Activated T-cell treated with anti-CD3 and anti-CD28 coated beads for 24 hours (primary cell): ENCODE data around the gene LSAMP.
"Not testable (repeated sequence)": the region's sequence is repeated elsewhere in the genome, so short reads cannot be mapped to it uniquely, and the experiment has no call there.

Experiments used
- DNase-seq: peaks from one replicate; pipeline ENCODE4 v3.0.0-alpha.2; 2020; ENCODE audit warnings: low read depth

The LSAMP gene

DNA sequence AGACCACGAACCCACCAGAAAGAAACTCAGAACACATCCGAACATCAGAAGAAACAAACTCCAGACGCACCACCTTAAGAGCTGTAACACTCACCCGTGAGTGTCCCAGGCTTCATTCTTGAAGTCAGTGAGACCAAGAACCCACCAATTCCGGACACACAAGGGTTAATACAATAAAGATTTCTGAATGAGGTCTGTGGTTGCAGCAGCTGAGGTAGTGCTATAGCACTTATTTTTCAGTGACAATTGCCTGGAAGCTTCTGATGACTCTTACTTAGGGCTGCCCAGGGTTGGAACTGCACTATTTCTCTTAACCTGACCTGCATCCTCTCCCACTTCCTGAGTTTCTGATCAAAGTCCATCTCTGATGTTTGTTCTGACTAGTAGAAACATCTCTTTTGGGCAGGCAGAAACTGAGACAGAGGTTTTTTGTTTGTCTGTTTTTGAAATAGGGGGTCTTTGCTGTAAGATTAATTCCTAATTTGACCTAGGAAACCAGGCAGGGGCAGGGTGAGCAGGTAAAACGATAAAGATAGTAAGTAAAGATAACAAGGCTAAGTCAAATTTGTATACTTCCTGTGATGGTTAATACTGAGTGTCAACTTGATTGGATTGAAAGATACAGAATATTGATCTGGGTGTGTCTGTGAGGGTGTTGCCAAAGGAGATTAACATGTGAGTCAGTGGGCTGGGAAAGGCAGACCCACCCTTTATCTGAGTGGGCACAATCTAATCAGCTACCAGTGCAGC lies 652.9 kb downstream of the LSAMP start:
- peak; percentile 11 for DNase-seq

GRCh38 chr3:115791271-115792153 lies 653.8 kb downstream of the LSAMP start:
- not testable (repeated sequence) for DNase-seq

DNA sequence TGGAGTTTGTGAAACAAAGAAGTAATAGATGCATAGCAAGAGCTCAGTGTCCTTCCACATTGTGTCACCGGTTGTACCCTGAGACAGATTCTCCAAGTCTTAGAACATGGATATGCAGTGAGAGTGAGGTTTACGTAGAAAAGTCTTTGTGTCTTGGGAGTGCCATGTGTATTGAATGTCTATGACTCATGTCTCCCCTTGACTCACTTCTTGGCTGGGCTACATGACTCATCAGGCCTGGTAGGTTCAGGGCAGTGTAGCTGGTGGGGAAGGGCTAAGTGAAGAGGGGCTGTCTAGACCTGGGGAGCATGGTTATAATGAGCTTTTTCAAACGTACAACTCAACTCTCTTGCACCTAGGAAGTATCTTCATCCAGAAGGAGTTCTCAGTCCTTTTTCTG lies 654.5 kb downstream of the LSAMP start:
- DNase-seq = peak; percentile 60

DNA sequence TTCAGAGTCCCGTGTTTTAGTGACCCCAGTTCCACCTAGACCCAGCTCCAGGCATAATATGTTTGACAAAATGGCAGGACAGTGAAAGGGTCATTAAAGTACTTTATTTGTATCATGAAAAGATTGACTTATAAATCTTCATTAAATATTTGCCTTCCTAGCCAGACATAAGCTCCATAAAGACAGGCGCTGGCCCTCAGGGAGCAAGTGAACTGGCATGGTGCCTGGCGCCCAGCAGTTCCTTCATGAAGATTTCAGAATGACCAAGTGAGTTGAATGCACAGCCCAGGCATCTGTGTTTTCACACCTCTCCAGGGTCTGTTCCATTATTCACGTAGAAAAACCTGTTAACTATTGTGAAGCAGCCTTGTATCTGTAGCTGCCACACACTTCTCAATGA lies 655.8 kb downstream of the LSAMP start:
- DNase-seq = no peak

- DNase-seq = no peak
These were observed 656.3 kb downstream of the LSAMP start for GRCh38 chr3:115788921-115789470.

DNA sequence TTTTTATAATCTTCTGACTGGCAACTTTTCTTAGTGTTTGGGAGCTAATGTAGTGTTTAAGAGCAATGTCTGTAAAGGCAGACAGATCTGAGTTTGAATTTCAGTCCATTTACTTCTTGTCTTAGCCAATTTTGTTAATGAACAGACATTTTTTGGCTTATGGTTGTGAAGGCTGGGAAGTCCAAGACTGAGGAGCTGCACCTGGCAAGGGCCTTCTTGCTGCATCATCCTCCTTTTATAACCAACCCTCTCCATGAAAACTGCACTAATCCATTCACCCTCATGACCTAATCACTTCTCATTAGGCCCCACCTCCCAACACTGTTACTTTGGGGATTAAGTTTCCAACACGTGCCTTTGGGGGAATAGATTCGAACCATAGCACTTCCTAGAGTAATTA lies 657.5 kb downstream of the LSAMP start:
- DNase-seq = no peak

GRCh38 chr3:115785782-115786181 lies 659.5 kb downstream of the LSAMP start:
- DNase-seq = no peak

- no peak for DNase-seq
These were observed 660.3 kb downstream of the LSAMP start for GRCh38 chr3:115784739-115785536.

- peak; percentile 88 for DNase-seq
These were observed 661.1 kb downstream of the LSAMP start for GRCh38 chr3:115783938-115784738.

DNA sequence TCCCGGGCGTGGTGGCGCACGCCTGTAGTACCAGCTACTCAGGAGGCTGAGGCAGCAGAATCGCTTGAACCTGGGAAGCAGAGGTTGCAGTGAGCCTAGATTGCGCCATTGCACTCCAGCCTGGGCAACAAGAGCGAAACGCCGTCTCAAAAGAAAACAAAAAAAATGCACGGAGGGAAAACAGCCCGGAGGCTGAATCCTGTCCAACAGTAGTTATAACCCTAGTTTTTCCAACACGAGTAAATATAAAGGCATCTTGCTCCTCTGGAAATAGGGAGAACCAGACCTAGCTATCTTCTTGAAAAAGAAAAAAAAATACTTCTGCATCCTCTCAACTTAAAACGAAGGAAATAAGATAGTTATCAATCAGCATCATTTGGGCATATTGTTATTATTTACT lies 661.9 kb downstream of the LSAMP start:
- DNase-seq = not testable (repeated sequence)

- no peak for DNase-seq
These were observed 666.3 kb downstream of the LSAMP start for GRCh38 chr3:115779011-115779410.

- no peak for DNase-seq
These were observed 672.3 kb downstream of the LSAMP start for GRCh38 chr3:115772951-115773350.

DNA sequence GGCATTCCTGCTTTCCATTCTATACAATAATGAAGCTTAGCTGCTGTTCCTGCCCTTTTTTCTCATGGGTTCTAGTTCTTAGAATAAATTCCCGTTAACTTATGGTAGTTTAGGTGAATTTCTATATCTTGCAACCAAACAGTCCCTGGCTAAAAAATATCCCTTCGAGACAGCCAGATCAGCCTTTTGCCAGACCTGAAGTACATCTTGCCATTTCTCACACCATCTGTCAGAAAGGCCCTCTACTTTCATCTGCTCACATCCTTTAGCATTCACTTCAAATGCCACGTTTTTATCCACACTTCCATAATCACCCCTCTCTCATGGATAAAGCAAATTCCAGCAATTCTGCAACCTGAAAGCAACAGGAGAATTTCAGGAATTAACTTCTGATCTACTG lies 676.6 kb downstream of the LSAMP start:
- DNase-seq = no peak

DNA sequence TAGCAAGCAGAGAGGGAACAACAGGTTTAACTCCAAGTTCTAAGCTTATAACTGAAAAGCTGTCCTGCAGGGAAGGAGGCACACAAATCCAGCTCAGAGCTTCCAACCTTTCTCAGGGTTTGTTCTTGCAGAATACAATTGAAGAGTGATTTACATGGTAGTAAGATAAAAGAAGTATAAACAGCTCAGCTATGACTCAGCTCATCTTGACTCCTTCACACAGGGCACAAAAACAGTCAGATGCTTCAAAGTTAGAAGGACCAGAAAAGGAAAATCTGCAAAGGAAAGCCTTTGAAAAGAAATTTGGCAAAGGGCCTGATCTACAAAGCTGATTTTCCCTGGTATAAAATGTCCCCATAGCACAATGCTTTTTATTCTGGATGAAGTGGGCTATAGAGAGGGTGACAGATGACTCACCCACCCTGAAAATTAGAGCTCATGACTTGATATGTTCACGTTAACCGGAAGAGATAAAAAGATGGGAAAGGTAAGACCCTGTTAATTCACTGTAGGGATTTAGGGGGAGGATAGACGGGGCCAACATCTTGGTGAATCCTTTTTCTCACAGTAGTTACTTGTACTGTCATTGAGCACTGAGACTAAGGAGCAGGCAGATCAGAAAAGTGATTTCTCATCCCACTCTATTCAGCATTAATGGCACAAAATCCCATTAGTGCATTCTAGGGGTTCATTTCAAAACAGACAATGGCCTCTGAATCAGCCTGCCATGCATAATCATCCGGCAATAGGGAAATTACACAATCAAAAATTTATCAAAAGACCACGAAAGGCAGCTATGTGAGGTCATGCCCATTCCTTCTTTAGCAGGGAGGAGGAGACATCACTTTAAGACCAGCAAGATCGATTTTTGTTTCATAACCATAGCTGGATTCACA lies 678.5 kb downstream of the LSAMP start:
- no peak for DNase-seq

DNA sequence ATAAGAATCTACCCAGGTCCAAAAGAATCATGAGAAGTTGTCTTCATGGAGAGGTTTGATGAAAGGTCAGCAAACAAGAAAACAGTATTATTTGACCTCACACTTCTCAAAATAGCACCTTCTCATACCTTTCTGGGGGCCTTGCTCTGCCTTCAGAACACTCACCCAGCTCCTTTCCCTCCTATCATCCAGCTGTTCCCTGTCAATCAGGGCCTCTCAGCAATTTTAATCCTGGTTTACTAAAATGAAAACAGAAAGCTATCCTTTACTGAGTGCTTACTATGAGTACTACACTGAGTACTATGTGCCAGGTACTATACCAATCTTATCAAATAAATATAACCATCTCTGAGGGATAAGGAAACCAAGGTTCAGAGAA lies 683.4 kb downstream of the LSAMP start:
- DNase-seq = no peak

DNA sequence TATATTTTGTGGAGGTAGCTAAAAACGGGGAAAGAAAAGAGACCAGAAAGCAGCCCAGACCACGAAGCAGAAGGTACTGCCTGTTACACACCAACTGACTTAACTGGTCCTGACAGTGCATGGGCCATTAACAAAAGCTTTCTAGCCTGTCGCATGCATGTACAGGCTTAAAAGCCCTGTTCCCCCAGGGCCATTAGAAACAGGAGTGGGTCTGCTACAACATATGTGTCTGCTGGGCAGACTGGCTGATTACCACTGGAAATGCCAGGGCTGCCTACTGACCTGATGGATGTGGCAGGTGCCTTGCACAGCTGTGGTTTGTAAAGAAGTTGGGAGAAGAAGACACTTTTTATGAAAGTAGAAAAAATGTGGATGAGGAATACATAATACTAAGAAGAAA lies 684.6 kb downstream of the LSAMP start:
- DNase-seq = no peak

DNA sequence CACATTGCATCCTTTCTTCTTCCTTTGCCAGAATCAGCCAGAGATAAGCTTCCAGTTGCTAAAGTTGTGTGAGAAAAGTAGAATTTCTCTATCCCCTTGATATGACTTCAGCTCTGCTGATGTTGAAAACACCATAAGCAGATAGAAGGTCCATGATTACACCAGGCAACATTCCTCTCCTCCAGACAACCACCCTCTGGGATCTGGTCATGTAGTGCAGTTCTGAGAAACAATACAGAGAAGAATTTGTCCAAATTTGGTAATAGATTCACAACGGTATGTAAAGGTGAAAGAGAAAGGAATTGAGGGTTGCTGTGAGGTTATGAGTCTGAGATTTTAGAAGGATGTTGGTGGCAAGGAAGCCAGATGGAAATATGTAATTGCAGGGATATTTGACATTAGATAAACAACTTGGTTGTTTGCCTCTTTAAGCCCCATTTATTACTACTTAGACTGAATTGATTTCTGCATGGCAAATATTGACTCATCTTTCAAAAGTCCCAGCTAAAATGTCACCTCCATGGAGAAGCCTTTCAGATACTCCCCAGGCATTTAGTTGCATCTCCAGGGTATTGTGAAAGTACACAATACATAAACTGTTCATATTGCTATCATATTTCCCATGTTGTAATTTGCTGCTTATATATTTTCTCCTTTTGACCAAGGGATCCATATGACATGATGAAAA lies 687.1 kb downstream of the LSAMP start:
- DNase-seq = no peak

DNA sequence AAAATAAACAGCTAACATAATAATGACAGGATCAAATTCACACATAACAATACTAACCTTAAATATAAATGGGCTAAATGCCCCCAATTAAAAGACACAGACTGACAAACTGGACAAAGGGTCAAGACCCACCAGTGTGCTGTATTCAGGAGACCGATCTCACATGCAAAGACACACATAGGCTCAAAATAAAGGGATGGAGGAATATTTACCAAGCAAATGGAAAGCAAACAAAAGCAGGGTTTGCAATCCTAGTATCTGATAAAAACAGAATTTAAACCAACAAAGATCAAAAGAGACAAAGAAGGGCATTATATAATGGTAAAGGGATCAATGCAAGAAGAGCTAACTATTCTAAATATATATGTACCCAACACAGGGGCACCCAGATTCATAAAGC lies 692.3 kb downstream of the LSAMP start:
- not testable (repeated sequence) for DNase-seq
